22Rv1 (cell line): ENCODE data around the gene TMED10.

Experiments used
- ZFX ChIP-seq: fragments of 450-650 bp; IDR thresholded peaks from 2 replicates; pipeline ENCODE4 v1.6.1; 2017; ENCODE audit warnings: antibody characterized with exemption, borderline replicate concordance
- TF ChIP-seq, protein P1 (sequence below): fragments of 450-650 bp; IDR thresholded peaks from 2 replicates; pipeline ENCODE4 v1.5.1; 2017; ENCODE audit warnings: mild to moderate bottlenecking

DNA sequence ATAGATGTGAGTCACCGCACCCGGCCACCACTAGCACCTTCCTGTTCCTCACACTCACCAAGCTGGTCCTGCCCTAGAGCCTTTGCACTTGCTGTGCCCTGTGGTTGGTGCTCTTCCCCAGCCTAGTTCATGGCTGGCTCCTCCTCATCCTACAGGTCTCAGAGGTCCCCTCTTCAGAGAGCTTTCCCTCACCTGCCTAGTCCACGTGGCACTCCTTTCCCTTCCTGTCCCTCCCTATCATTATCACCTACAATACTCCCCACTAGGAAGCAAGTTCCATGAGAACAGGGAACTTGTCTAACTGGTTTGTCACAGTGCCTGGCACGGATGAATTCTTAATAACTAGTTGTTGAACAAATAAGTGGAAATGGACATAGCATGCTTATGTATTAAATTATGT lies 24.0 kb upstream of the TMED10 start:
- TF ChIP-seq, protein P1, sequence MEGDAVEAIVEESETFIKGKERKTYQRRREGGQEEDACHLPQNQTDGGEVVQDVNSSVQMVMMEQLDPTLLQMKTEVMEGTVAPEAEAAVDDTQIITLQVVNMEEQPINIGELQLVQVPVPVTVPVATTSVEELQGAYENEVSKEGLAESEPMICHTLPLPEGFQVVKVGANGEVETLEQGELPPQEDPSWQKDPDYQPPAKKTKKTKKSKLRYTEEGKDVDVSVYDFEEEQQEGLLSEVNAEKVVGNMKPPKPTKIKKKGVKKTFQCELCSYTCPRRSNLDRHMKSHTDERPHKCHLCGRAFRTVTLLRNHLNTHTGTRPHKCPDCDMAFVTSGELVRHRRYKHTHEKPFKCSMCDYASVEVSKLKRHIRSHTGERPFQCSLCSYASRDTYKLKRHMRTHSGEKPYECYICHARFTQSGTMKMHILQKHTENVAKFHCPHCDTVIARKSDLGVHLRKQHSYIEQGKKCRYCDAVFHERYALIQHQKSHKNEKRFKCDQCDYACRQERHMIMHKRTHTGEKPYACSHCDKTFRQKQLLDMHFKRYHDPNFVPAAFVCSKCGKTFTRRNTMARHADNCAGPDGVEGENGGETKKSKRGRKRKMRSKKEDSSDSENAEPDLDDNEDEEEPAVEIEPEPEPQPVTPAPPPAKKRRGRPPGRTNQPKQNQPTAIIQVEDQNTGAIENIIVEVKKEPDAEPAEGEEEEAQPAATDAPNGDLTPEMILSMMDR: no peak
- TF ChIP-seq ZFX: no peak
